ENCODE data around the gene PRKN.

- TF ChIP-seq CTCF (IDR thresholded peaks at IDR 0.05) (no peak), POLR2A (IDR thresholded peaks at IDR 0.05) (no peak), EP300 (IDR thresholded peaks at IDR 0.05) (no peak)
Observed at GRCh38 chr6:161410736-161411135, 1316.8 kb downstream of the PRKN start.

All from tibial nerve (tissue), 4 donors.